GM18858 (cell line): Measurements from ENCODE around the gene NR2E1.

Source experiments
- ATAC-seq: cut with Tn5 transposase; IDR thresholded peaks from one replicate; pipeline ENCODE4 v1.9.1; 2021; ENCODE audit not compliant: unreplicated experiment

NR2E1 gene

DNA sequence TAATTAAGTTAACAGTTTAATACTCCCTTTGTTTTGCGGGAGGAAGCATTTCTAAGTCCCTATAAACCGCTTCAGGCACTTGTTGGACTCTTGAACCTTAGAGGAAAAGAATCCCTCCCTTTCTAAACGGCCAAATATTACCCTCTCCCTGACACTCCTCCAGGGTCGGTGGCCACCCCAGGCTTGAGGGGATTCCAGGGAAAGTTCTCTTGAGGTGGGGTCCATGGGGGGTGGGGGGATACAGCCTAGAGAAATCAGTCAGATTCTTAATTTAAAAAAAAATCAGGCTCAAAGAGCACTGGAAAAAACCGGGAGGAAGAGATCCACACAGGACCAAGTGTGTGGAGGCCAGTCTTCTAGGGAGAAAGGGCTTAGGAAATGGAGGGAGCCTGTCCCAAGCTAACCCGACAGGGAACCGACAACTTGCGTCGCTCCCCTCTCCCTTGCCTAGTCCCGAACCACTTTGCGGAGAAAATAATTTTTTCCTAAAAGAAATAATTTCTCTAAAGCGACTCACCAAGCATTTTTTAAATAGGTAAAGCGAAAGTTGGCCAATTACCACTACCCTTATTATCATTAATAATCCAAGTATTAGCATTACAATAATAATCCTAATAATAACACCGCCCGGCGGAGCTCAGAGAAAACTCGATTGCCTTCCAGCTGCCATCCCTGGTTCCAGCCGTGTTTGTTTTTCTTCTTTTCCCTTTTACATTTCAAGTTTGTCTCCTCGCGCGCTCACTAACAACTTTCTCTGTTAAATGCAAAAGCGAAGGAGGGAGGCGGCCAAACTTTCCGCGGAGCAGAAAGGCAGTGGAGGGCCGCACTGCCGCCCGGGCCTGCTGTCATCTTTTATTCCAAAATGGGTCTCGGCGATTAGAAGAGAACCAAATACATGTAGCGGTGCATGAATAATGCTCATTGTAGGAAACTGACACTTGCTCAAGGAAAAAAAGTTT, 4.8 kb downstream of the NR2E1 start:
- no peak for ATAC-seq

DNA sequence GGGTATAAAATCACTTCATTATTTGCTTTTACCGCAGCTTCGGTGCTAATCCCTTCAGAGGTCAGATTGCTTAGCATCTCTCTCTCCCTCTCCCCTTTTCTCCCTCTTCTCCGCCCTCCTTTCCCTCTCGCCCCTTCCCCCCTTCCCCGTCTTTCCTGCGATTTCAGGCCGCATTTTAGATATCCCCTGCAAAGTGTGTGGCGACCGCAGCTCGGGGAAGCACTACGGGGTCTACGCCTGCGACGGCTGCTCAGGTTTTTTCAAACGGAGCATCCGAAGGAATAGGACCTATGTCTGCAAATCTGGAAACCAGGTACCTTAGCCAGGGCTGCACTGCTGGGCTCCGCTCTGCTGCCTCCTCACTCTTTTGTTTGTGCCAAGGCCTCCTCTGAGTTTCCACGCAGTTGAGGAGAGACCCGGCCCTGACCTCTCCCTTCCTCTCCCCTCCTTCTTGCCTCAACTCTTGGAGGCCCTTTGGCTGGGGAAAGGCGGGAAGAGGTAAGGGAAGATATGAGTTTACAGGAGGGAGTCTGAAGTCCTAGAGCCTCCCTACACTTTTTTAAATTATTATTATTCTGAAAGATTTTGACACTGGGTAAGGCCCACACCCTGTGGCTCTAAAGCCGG, 5.6 kb downstream of the NR2E1 start:
- ATAC-seq: no peak

DNA sequence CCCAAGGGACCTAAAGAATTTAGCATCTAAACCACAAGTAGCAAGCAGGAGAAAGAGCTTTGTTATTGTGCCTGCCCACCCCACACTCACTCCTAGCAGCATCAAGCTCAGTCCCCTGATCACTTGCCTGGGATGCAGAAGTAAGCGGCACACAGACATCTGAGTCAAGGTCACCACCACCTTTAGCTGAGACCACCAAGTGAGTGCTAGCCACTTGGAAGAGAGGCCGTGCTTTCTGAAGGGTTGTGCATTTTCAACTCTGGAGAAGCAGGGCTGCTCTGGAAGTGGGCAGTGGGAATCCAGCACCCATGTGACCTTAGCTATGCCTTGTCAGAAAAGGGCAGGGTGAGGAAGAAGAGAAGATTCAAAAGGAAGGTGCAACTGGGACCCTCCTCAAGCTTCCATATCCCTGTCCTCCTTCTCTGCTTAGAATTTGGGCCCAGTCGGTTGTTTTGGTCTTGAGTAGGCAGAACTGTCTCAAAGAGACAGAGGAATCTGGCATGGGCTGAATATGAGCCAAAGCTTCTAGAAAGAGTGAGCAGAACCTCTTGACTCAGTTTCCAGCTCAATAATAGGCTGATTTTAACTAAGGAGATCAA, 6.2 kb downstream of the NR2E1 start:
- no peak for ATAC-seq

DNA sequence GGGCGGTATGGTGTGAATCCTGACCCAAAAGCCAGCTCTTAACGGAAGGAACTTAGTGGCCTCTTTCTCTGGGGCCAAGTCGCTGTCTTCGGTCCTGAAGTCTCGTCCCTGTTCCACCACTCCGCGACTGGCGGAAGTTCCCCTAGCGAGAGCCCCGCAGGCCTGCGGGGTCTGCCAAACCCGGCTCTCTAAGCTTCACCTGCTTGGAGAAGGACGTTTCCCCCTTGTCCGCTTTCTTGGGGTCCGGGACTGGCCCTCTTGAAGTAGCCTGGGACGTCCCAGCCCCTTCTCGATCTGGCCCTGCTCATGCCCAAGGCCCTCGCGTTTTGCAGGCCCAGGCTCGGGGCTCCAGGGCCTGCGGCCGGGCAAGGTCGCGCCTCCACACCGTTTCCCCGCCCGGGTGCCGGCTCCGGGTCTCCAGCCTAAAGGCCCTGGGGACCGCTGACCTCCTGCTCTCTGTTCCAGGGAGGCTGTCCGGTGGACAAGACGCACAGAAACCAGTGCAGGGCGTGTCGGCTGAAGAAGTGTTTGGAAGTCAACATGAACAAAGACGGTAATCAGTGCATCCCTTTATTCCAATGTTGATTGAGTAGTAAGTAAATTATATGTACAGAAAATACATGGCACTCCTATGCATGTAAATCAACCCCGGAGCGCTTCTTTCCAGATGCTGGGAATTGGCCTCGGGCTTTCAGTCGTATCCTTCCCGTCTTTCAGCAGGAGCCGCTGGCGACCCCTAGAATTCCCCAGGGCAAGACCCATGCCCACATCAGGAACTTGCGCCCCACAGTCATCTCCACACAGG, 8.8 kb downstream of the NR2E1 start:
- no peak for ATAC-seq

DNA sequence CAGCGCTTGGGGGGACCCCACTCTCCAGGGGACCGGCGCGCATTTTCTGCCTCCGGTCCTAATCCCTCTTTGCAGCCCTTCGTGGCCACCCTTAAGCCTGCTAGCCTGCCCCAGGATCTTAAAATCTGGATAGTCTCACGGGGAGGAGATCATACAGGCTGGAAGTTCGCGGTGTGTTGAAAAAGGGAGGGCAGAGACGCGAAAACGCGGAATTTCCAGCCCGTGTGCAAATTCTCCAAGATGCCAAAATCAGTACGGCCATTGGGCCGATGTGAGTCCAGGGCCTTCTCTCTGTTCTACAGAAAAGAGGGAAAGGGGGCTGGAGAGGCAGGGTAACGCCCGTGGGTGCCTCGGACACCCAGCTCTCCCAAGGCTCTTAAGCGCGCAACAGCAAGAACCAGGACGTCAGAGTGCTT, 9.4 kb downstream of the NR2E1 start:
- no peak for ATAC-seq

DNA sequence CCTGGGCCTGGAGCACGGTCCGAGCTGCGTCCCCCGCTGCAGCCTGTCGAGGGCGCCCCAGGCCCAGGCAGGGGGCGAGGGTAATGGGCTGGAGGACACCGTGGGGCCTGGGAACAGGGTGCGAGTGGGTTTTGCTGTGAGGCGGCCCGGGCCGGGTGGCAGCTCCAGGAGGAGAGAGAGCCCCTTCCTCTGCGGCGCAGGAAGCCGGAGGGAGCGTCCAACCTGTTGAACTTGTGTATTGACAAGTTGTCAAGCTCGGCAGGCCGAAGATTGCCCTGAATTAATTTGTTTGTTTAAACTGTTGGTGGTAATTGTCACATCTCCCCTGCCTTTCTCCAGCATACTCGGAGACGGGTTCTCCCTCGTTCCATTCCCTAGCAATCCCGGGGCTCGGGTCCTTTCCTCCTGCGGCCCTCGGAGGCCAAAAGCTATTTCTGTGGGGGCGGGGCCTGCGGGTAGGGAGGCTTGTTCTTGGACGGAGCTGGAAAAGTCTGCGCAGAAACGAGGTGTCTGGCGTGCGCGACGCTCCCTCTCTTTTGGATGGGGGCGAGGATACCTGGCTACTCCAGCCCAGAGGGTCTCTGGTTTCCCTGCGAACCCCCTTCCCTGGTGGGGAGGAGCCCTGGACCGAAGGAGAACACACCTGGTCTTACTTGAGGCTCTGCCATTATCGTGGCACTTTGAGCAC, 9.9 kb downstream of the NR2E1 start:
- ATAC-seq: no peak

DNA sequence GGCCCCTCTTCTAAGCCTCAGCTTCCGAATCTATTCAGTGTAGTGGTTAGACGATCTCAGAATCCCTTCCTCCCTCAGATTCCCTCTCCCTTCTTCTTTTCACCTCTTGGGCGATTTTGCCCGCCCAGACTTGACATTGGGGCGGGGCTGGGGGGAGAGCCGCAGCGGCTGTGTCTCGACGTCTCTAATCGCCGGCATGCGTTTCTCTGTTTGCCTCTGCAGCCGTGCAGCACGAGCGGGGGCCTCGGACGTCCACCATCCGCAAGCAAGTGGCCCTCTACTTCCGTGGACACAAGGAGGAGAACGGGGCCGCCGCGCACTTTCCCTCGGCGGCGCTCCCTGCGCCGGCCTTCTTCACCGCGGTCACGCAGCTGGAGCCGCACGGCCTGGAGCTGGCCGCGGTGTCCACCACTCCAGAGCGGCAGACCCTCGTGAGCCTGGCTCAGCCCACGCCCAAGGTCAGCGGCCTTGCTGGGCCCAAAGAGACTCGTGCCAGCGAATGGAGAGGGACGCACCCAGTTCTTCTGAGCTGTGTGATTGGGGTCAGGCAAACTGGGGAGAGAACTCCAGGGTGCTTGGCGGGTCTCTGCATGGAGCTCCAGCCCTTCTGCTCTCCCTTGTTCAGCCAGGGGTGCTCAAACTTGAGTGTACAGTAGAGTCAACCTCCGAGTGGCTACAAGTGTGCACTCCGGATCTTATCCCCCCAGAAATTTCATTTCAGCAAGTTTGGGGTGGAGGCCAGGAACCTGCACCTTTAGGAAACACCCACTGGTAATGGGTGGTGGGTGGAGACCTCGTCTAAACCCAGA, 10.7 kb downstream of the NR2E1 start:
- ATAC-seq: no peak

DNA sequence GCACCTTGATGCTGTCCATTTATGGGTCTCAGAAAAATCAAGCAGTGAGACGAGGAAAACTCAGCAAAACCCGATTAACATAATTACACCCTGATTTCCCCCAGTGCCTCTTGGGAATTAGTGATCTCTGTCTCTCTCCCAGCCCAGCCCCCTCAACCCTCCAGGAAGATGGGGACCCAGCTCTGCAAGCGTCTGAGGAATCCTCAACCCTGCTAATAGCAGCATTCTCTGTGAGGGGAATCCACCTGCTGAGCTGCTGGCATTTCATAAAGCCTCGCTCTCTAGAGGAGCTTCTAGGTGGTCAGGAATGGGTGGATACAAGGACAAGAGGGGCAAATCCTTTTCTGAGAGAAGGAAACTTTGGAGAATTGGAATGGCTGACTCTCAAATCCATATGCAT, 13.9 kb downstream of the NR2E1 start:
- no peak for ATAC-seq

DNA sequence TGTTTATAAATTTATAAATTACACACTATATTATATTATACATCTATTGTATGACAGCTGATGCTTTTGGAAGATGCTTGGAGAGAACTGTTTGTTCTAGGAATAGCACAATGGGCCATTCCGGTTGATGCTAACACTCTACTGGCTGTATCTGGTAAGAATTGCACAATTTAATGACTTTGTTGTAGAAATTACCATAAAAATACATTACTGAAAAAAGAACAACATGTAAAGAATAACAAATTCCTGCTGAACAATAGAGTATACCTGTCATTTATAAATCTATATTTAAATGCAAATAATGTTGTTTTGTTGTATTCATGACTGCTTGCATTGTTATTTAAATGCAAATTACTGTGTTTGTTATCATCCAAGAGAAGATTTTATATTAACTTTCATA, 14.4 kb downstream of the NR2E1 start:
- ATAC-seq: no peak

DNA sequence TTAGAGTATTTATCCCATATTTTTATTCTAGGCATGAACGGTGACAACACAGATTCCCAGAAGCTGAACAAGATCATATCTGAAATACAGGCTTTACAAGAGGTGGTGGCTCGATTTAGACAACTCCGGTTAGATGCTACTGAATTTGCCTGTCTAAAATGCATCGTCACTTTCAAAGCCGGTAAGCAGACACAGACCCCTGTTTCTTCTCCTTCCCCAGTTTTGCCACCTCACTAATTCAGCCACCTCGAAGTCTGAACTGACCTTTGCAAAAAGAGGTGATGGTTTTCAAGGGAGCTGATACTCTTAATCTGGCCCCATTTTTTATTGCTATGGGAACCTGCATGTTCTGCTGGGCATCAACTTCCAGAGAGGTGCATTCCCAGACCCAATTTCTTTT, 15.0 kb downstream of the NR2E1 start:
- no peak for ATAC-seq

DNA sequence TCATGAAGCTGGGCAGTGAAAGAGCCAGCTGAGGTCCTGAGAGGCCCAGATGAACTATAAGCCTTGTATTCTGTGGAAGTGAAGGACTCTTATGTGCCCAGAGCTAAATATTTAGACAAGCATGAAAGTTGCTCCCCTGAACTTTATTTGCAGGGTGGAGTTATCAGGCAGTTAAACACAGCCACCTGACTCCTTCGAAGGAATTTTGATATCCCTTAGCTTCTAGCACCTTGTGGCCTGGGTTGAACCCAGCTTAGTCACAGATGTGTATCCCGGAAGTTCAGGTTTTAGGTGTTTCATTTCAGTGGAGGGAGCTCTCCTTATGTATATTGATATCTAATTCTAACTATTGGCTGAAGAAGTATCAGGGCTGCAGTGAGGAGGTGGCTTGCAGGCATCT, 20.4 kb downstream of the NR2E1 start:
- ATAC-seq: no peak

DNA sequence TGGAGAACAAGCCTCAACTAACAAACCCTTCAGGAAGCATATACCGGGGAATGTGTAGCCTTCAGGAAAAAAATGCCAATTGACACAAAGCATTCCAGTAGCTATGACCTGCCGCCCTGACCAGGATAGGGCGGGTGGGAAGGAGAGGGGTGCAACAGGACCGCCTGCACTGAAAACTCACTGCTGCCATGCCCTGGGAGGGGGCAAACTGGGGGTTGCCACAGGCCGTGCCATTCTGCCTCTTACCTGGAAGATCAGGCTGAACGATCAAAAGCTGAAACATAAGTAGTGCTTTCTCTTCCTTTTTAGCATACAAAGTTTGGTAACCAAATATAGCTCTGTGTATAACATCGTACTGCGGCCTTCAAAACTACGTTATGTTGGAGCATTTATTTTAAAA, 21.7 kb downstream of the NR2E1 start:
- ATAC-seq: no peak

DNA sequence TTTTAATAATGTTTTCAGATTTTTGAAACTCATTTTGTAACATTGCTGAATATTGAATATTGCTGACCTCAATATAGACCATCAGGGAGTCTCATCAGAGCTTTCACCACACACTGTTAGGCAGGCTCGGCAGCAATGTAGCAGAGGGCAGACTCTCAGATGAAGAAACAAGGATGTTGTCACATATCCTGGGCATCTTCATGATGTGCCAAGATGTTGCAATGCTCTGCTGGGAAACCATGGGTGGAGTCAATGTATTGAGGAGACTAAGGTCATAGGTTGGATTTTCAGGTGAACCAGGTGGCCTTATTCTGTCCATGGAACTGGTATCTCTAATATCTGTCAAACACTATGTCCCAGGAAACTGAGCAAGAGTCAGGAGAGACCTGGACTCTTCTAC, 27.3 kb downstream of the NR2E1 start:
- no peak for ATAC-seq

DNA sequence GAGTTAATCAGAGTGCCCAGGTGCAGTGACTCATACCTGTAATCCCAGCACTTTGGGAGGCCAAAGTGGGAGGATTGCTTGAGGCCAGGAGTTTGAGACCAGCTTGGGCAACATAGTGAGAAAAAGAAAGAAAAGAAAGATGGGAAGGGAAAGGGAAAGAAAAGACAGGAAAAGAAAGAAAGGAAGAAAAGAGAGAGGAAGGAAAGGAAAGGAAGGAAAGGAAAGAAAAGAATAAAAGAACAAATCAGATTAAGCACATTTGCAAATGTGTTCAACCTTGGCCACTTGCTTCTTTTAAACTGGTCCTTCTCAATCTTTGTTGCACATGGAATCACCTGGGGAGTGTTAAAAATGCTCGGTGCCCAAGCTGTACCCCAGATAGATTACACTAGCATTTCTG, 28.0 kb downstream of the NR2E1 start:
- no peak for ATAC-seq

DNA sequence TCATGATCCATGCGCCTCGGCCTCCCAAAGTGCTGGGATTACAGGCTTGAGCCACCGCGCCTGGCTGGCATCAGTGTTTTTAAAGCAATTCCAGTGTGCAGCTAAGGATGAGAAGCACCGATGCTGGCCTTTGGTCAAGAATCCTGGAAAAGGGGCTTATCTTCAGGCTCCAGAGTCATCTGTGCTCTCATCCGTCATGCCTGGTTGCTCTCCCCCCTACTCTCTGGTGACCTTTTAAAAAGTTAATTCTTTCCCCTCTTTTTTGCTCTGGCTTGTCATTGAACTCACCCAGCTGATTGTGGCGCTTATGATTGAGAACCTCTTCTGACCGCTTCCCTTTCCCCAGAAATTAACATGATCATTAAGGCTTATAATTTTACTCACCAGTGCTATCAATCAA, 28.7 kb downstream of the NR2E1 start:
- no peak for ATAC-seq

DNA sequence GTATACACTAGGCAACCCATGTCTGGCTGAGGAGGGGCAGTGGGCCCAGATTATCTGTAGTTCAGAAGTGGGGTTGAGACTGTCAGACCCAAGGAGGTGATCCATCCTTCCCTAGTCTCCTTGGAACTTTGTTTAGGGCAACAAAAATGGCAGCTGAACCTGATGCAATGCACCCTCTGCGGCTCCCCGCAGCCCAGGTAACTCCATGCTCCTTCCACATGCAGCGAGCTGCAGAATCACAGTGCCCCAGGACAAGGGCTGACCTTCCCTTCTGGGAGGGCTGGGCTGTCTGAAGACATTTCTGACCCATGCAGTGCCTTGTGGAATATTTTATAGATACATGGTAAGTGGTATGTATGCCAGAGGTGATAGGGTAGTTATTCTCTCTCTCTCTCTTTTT, 29.4 kb downstream of the NR2E1 start:
- ATAC-seq: no peak

DNA sequence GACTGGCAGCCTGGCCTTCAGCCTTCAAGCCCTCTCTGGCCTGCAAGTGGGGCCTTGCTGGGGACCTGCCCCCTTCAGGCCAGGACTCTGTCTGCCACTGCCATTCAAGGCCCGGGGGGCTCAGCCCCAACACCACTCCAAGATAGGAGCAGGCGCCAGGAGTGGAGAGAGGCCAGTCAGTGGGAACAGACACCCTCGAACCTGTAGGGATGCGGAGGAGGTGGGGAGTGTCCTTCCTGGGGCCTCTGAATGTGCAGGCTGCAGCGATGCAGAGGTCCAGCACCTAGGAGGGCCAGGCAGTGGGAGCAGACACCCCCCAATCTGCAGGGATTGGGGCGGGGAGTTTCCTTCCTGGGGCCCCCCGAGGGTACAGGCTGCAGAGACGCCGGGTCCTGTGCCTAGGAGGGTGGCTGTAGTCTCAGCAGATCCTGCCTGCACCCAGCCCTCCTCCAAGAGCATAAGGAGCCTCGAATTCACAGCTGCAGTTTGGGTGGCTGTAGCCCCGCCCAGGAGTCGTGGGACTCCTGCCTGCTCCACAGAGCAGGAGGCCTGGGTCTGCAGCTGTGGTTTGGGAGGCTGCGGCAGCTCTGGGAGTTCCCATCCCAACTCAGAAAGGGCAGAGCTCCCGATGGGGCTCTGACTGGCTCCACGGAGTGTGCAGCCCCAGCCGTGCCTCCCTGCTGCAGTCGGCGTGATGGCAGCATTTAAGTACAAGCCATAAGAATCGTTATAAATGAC, 33.1 kb downstream of the NR2E1 start:
- ATAC-seq: no peak

DNA sequence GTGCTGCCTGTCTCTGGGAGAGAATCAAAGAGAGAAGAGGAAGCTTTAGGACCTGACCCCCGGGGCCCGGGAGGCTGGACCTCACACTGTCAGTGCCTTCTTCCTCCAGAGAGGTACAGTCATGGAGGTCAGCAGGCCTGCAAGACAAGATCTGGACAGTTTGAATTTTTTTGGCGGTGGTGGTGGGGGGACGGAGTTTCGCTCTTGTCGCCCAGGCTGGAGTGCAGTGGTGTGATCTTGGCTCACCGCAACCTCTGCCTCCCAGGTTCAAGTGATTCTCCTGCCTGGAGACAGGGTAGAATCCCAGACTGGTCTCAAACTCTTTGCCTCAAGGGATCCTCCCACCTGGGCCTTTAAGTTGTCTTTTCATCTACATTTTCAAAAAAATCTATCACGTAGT, 34.4 kb downstream of the NR2E1 start:
- ATAC-seq: no peak

DNA sequence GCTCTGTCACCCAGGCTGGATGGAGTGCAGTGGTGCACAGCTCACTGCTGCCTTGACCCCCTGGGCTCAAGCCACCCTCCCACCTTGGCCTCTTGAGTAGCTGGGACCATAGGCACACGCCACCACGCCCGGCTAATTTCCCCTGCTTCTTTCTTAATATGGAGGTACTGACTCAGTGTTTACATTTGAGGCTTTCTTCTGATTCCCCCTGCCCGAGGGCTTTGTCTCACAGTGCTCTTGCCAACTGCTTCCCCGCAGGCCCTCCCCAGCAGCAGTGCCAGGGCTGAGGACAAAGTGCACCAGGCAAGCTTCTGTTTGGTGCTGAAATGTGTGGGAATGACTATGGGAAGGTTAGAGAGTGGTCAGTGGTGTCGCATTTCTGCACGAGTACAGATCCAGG, 34.8 kb downstream of the NR2E1 start:
- ATAC-seq: no peak
